ENCODE results near the gene SPATA9. TPM values are rescaled to one million over a fixed set of nuclear protein-coding genes. Genes with fewer than 3 reads are reported as not detected.
A peak's percentile ranks its signal among the peaks of the same experiment; 100 is the strongest.

The SPATA9 gene
- total and polyA plus RNA-seq, 9 of the 15 experiments (the other 6 are each of a cell fraction or from before 2014, with no cell fraction given): 0.16 to 5.5 (median 0.39) TPM; not detected in 3

DNA sequence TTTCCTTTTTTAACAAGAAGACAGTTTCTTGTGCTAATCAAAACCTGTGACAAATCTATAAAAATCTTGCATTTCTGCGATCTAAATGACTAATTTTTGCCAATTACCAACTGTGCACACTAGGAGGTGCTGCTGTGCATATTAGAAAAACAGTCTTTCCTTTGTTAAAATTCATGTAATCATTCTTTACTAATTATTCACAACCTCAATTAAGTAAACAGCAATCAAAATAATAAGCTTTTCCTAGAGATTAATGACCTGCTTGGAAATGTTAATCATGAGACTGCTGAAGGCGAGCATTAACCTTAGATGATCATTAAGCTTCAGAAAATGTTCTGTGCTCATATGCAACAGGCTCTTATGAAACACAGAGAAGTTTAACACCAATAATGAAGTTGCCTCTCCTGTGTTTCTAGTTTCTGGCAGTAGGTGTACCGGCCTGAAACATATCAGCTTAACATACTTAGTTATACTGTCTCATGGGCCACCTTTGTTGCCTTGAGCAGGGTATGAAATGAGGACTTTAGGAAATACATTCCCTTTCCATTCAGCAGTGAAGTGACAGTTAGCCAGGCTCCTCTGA is 18.5 kb downstream of the SPATA9 start (continued):
- TF ChIP-seq, protein P1, sequence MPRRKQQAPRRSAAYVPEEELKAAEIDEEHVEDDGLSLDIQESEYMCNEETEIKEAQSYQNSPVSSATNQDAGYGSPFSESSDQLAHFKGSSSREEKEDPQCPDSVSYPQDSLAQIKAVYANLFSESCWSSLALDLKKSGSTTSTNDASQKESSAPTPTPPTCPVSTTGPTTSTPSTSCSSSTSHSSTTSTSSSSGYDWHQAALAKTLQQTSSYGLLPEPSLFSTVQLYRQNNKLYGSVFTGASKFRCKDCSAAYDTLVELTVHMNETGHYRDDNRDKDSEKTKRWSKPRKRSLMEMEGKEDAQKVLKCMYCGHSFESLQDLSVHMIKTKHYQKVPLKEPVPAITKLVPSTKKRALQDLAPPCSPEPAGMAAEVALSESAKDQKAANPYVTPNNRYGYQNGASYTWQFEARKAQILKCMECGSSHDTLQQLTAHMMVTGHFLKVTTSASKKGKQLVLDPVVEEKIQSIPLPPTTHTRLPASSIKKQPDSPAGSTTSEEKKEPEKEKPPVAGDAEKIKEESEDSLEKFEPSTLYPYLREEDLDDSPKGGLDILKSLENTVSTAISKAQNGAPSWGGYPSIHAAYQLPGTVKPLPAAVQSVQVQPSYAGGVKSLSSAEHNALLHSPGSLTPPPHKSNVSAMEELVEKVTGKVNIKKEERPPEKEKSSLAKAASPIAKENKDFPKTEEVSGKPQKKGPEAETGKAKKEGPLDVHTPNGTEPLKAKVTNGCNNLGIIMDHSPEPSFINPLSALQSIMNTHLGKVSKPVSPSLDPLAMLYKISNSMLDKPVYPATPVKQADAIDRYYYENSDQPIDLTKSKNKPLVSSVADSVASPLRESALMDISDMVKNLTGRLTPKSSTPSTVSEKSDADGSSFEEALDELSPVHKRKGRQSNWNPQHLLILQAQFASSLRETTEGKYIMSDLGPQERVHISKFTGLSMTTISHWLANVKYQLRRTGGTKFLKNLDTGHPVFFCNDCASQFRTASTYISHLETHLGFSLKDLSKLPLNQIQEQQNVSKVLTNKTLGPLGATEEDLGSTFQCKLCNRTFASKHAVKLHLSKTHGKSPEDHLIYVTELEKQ (CRISPR knock-in tag; IDR thresholded peaks at IDR 0.05): no peak
- TF ChIP-seq RAD21 (CRISPR knock-in tag; conservative IDR thresholded peaks at IDR 0.05 in 1 of 2, IDR thresholded peaks at IDR 0.05 in 1 of 2) (peak; percentile 84 to 89), RB1 (IDR thresholded peaks at IDR 0.05; ENCODE audit: low read depth) (no peak), TAF9B (IDR thresholded peaks at IDR 0.05; ENCODE audit: partially characterized antibody) (no peak), ARNT (IDR thresholded peaks at IDR 0.05) (peak in 1 of 2 experiments; percentile 24; a peak in 1 of 4 replicates), ADNP (tag; IDR thresholded peaks at IDR 0.05) (no peak), DACH1 (IDR thresholded peaks at IDR 0.05; ENCODE audit: partially characterized antibody) (peak; percentile 52), KLF16 (IDR thresholded peaks at IDR 0.05) (peak; percentile 38; the same call in 1 of the 2 replicates), FOSL1 (tag; conservative IDR thresholded peaks at IDR 0.05) (peak; percentile 60), MAZ (CRISPR knock-in tag; conservative IDR thresholded peaks at IDR 0.05 in 1 of 2, IDR thresholded peaks at IDR 0.05 in 1 of 2) (0 out of 4 replicates have a peak, but pooled peaks of 1 of the 2 experiments have one; percentile 16), ZSCAN29 (IDR thresholded peaks at IDR 0.05) (no peak), TEAD4 (IDR thresholded peaks at IDR 0.05; ENCODE audit: low read length) (0 out of 2 replicates have a peak, but pooled peaks have one; percentile 19), TEAD4 (CRISPR knock-in tag; IDR thresholded peaks at IDR 0.05; ENCODE audit: borderline replicate concordance) (no peak), EP400 (IDR thresholded peaks at IDR 0.05) (peak; percentile 32; the same call in 1 of the 2 replicates)
- TF ChIP-seq, protein P2, sequence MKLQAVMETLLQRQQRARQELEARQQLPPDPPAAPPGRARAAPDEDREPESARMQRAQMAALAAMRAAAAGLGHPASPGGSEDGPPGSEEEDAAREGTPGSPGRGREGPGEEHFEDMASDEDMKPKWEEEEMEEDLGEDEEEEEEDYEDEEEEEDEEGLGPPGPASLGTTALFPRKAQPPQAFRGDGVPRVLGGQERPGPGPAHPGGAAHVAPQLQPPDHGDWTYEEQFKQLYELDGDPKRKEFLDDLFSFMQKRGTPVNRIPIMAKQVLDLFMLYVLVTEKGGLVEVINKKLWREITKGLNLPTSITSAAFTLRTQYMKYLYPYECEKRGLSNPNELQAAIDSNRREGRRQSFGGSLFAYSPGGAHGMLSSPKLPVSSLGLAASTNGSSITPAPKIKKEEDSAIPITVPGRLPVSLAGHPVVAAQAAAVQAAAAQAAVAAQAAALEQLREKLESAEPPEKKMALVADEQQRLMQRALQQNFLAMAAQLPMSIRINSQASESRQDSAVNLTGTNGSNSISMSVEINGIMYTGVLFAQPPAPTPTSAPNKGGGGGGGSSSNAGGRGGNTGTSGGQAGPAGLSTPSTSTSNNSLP (IDR thresholded peaks at IDR 0.05; ENCODE audit: borderline replicate concordance, low read depth, low read length): peak; percentile 94
- TF ChIP-seq, protein P3, sequence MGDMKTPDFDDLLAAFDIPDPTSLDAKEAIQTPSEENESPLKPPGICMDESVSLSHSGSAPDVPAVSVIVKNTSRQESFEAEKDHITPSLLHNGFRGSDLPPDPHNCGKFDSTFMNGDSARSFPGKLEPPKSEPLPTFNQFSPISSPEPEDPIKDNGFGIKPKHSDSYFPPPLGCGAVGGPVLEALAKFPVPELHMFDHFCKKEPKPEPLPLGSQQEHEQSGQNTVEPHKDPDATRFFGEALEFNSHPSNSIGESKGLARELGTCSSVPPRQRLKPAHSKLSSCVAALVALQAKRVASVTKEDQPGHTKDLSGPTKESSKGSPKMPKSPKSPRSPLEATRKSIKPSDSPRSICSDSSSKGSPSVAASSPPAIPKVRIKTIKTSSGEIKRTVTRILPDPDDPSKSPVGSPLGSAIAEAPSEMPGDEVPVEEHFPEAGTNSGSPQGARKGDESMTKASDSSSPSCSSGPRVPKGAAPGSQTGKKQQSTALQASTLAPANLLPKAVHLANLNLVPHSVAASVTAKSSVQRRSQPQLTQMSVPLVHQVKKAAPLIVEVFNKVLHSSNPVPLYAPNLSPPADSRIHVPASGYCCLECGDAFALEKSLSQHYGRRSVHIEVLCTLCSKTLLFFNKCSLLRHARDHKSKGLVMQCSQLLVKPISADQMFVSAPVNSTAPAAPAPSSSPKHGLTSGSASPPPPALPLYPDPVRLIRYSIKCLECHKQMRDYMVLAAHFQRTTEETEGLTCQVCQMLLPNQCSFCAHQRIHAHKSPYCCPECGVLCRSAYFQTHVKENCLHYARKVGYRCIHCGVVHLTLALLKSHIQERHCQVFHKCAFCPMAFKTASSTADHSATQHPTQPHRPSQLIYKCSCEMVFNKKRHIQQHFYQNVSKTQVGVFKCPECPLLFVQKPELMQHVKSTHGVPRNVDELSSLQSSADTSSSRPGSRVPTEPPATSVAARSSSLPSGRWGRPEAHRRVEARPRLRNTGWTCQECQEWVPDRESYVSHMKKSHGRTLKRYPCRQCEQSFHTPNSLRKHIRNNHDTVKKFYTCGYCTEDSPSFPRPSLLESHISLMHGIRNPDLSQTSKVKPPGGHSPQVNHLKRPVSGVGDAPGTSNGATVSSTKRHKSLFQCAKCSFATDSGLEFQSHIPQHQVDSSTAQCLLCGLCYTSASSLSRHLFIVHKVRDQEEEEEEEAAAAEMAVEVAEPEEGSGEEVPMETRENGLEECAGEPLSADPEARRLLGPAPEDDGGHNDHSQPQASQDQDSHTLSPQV (IDR thresholded peaks at IDR 0.05): 0 out of 2 replicates have a peak, but pooled peaks have one; percentile 42
- TF ChIP-seq, protein P4, sequence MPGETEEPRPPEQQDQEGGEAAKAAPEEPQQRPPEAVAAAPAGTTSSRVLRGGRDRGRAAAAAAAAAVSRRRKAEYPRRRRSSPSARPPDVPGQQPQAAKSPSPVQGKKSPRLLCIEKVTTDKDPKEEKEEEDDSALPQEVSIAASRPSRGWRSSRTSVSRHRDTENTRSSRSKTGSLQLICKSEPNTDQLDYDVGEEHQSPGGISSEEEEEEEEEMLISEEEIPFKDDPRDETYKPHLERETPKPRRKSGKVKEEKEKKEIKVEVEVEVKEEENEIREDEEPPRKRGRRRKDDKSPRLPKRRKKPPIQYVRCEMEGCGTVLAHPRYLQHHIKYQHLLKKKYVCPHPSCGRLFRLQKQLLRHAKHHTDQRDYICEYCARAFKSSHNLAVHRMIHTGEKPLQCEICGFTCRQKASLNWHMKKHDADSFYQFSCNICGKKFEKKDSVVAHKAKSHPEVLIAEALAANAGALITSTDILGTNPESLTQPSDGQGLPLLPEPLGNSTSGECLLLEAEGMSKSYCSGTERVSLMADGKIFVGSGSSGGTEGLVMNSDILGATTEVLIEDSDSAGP (CRISPR knock-in tag; IDR thresholded peaks at IDR 0.05): no peak
